Activated CD4-positive, alpha-beta T cell treated with anti-CD3 and anti-CD28 coated beads, Interleukin-2, amount 10 ng/mL, durations not matched to agents 7 days and 5 days (primary cell): ENCODE results near the gene PTPRM. TPM values are rescaled to one million over a fixed set of nuclear protein-coding genes. Genes with fewer than 3 reads are reported as not detected.

ENCODE experiments used
- CTCF ChIA-PET: fragments of 350-600 bp; sonication (Branson Sonifier 250); formaldehyde crosslinking; loops from one replicate; lab custom pipeline; 2021; ENCODE audit warnings: antibody characterized with exemption; lab: Charles Lee
- POLR2A ChIA-PET: fragments of 350-600 bp; sonication (Branson Sonifier 250); formaldehyde crosslinking; loops from one replicate; lab custom pipeline; 2021; ENCODE audit warnings: antibody characterized with exemption; lab: Charles Lee
- DNase-seq: peaks from one replicate; pipeline ENCODE4 v3.0.0-alpha.2; 2020
- H3K27ac Mint-ChIP-seq: one replicate; pipeline ENCODE4 v1.8.0; 2021; ENCODE audit warnings: mild to moderate bottlenecking, moderate library complexity, mixed read lengths
- H3K27me3 Mint-ChIP-seq: one replicate; pipeline ENCODE4 v1.8.0; 2021; ENCODE audit warnings: mixed read lengths
- H3K36me3 Mint-ChIP-seq: one replicate; pipeline ENCODE4 v1.8.0; 2021; ENCODE audit warnings: low read depth, mixed read lengths
- H3K4me1 Mint-ChIP-seq: one replicate; pipeline ENCODE4 v1.8.0; 2021; ENCODE audit warnings: mixed read lengths
- H3K4me3 Mint-ChIP-seq: one replicate; pipeline ENCODE4 v1.8.0; 2021; ENCODE audit warnings: mild to moderate bottlenecking, moderate library complexity, mixed read lengths
- H3K9me3 Mint-ChIP-seq: one replicate; pipeline ENCODE4 v1.8.0; 2021; ENCODE audit warnings: mixed read lengths
- total RNA-seq, 2 experiments: library from RNA; stranded (reverse); gene quantifications; one replicate each; pipeline ENCODE4 v1.2.3, GENCODE V29; 2021

The PTPRM gene
- total RNA-seq, 2 experiments from 2014 or later, result 5.1 to 10.5 TPM

DNA sequence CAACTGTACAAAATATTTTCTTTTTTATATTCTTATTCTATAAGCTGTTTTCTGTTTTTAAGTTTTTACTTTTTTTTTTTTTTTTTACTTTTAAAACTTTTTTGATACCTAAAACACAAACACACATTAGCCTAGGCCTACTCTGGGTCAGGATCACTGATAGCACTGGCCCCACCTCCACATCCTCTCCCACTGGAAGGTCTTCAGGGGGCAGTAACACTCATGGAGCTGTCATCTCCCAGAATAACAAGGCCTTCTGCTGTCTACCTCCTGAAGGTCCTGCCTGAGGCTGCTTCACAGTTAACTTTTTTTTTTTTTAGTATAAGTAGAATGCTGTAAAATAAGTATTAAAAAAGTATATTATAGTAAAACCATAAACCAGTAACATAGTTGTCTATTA lies 415.1 kb downstream of the PTPRM start:
- Mint-ChIP-seq H3K4me3 (no peak overlapping the region), H3K9me3 (no peaks in the 10 kb centered on the region), H3K27me3 (no peaks in the 10 kb centered on the region), H3K27ac (no peak overlapping the region), H3K36me3 (no peaks in the 10 kb centered on the region), H3K4me1 (no peaks in the 10 kb centered on the region)
- DNase-seq, result no peak
- CTCF ChIA-PET, result interaction anchor here (0.6 kb wide), 1 partner anchor 23 kb away, joined by 3 read pairs; no protein-coding TSS in a partner anchor
- POLR2A ChIA-PET, result no interaction called here

DNA sequence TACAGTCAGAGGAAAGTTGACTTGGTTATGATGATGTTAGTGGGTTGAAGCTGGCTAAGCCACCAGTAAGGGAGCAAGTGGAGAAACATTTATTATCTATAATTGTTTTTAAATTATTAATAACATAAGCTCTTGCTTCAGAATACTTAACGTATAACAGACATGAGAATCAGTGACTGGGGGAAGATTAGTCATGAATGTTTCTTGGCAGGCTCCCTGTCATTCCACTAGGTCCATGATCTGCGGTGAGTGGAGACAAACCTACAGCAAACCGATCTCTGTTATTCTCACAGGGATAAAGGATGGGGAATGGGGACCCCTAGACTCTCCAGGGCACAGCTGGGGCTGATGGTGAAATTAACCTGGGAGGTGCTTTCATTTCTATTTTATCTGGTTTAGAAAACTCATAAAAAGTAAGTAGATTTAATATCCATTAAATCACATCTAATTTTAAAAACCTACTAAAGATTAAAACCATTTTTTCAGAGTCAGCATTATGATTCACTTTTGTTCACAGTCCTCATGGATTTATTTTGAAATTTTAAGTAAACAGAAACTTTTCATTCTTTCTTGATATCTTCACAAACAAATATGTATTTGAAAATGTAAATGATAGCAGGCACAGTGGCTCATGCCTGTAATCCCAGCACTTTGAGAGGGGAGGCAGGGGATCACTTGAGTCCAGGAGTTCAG lies 420.3 kb downstream of the PTPRM start:
- ChIA-PET POLR2A (no interaction called here), CTCF (no interaction called here)
- no peak for DNase-seq
- Mint-ChIP-seq H3K4me3 (no peak overlapping the region), H3K36me3 (no peaks in the 10 kb centered on the region), H3K27me3 (no peaks in the 10 kb centered on the region), H3K9me3 (peaks cover 4% of the 10 kb centered on the region), H3K27ac (no peak overlapping the region), H3K4me1 (no peaks in the 10 kb centered on the region)

DNA sequence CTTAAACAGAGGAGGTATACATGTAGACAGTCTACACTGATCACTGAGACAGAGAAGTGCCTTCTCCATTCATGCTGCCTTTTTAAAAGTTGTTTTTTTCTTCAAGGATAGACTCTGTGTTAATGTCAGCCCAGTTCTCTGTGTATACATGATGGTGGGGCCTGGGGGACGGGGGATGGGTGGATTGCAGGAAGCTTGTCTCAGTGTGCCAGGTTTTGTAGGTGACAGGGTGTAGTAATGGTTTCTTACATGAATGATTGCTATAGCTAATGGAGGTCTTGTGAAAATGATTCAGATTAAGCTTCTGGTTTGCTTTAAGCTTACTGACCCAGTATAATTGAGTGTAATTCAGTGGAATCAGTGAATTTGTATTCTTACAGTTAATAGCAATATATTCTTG lies 423.6 kb downstream of the PTPRM start:
- no peaks in the 10 kb centered on the region for H3K36me3 Mint-ChIP-seq
- no peaks in the 10 kb centered on the region for H3K27me3 Mint-ChIP-seq
- no peaks in the 10 kb centered on the region for H3K4me1 Mint-ChIP-seq
- H3K27ac Mint-ChIP-seq, result no peak overlapping the region
- DNase-seq, result no peak
- peaks cover 8% of the 10 kb centered on the region for H3K9me3 Mint-ChIP-seq
- CTCF ChIA-PET, result no interaction called here
- no peak overlapping the region for H3K4me3 Mint-ChIP-seq
- POLR2A ChIA-PET, result no interaction called here

DNA sequence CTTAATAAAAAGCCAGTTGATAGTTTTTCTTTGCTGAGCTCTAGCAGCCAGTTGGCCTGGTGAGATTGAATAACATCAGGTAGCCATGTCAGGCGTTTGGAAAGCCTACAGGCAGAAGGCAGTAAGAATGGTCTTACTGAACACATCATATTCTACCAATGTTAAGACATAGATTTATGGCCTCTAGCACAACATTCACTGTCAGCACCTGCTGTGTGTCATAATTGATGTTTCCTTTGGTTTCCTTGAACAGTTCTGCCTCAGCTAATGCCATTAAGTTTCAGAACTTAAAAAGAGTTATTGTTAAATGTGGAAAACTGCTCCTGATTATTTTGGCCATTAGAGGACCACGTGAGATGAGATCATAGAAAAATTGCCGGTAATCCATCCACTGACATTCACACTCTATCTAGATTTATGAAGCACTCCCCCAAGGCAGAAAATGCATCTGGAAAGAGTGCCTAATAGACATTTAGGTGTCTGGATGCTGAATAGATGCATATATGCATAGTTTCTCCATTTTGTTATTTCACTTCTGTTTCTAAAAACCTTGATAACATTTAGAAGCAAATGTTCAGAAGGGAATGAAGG lies 434.7 kb downstream of the PTPRM start:
- H3K27me3 Mint-ChIP-seq, result no peaks in the 10 kb centered on the region
- no peak for DNase-seq
- no peaks in the 10 kb centered on the region for H3K36me3 Mint-ChIP-seq
- peaks cover 2% of the 10 kb centered on the region for H3K9me3 Mint-ChIP-seq
- H3K4me3 Mint-ChIP-seq, result no peak overlapping the region
- no peak overlapping the region for H3K27ac Mint-ChIP-seq
- ChIA-PET POLR2A (no interaction called here), CTCF (no interaction called here)
- H3K4me1 Mint-ChIP-seq, result no peaks in the 10 kb centered on the region

DNA sequence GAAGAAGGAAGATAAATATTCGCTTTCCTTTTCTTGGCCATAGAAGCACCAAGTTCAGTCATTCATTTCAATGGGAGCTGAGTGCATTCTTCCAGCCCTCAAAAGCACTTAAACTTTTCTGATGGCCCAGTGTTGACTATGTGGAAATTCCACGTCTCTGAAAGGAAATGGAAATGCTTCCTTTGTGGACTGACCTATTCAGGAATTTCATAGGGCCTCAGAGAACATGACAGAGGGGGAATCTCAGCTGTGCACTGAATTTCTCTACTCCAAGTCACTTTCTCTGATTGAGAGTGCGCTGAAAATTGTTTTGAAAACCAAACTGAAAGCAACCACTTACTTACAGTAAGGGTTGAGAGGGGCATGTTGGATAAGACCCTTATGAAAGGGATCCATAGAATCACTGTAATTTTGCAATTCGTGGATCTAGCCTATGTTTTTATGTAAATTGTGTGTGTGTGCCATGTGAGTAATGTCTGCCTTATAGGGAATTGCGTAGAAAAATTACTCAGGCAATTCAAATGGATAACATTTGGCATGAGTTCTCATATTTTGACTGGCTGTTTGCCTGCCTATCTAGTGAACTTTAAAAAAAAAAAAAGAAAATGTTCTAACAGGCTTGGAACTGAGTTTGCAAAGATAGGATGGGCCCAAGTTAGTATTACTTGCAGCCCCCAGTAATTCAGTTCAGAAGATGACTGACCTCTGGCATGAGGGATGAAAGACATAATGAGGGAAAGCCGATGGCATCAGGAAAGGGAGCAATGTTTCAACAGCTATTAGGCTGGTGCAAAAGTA lies 437.0 kb downstream of the PTPRM start:
- H3K27ac Mint-ChIP-seq, result no peak overlapping the region
- no peaks in the 10 kb centered on the region for H3K36me3 Mint-ChIP-seq
- CTCF ChIA-PET, result interaction anchor here (0.6 kb wide), 1 partner anchor 22 kb away, joined by 3 read pairs; no protein-coding TSS in a partner anchor
- no peak overlapping the region for H3K4me3 Mint-ChIP-seq
- POLR2A ChIA-PET, result no interaction called here
- H3K4me1 Mint-ChIP-seq, result no peaks in the 10 kb centered on the region
- DNase-seq, result no peak
- peaks cover 2% of the 10 kb centered on the region for H3K9me3 Mint-ChIP-seq
- no peaks in the 10 kb centered on the region for H3K27me3 Mint-ChIP-seq

DNA sequence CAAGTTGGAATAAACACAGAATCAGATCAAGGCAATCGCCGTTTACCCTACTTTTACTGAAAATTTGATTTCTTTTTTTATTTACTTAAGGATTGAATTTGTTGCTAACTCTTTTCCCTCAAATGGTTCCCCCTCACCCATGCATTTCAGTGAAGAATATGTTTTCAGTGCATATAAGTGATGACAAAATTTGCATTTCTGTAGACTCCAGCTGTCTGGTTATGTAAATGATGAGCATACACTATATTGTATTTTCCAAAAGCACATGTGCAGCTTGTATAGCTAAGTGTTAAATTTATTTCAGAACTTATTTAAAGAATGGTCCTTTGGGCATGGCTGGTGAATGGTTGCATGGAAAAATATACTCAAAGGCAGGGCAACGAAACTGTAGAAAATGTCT lies 437.7 kb downstream of the PTPRM start:
- POLR2A ChIA-PET, result no interaction called here

DNA sequence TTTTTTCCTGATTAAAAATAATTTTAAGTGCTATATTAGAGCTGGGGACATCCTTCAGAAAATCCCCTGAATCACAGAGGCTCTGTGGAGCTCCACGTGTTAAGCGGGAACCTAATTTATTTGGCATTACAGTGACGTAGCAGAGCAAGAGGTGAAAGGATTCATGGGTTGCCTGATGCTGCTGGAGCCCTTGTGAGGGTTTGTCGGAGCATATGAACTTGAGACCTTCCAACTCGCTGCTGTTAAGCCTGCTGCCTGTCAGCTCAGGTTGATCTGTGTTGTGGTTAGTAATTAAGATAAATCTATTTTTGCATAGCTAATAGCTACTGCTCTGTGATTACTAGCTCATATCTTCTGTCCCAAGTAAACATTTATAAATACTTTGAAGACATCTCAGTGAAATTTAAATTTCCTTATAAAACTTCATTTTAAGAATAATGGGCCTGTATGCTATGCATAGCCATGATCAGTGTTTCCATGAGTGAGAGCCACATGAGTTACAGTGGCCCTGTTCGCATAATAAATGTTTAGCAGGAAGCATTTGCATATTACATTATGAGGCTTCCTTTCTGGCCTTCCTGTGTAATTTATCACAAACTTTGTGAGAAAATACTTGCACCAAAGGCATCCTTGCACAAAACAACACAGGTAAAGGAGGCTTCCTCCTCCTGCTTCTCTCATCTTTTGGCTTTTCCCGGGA lies 438.9 kb downstream of the PTPRM start:
- no peaks in the 10 kb centered on the region for H3K27me3 Mint-ChIP-seq
- CTCF ChIA-PET, result no interaction called here

More for the DNA sequence above, 437.7 kb downstream of the PTPRM start:
- H3K27me3 Mint-ChIP-seq, result no peaks in the 10 kb centered on the region
- H3K4me3 Mint-ChIP-seq, result no peak overlapping the region
- H3K4me1 Mint-ChIP-seq, result no peaks in the 10 kb centered on the region
- H3K9me3 Mint-ChIP-seq, result no peaks in the 10 kb centered on the region
- DNase-seq, result no peak
- H3K36me3 Mint-ChIP-seq, result no peaks in the 10 kb centered on the region
- H3K27ac Mint-ChIP-seq, result no peak overlapping the region
- CTCF ChIA-PET, result interaction anchor here (0.6 kb wide), 1 partner anchor 23 kb away, joined by 3 read pairs; no protein-coding TSS in a partner anchor

DNA sequence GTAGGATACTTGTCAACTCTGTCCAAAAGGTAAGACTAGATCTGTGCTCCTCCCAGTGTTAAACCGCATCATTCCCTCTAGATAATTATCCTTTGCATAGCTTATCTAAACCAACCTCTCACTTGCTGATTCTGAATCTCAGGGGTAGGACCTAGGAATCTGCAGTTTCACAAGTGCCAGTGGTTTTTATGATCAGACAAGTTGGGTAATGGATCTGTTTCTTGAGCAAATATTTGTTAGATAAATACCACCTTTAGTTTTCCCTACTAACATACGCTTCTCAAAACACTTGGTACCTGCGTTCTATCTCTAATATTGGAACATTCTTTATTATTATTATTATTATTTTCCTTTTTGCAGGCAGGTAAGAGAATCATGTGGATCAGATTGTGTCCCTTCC lies 439.9 kb downstream of the PTPRM start:
- H3K4me1 Mint-ChIP-seq, result no peaks in the 10 kb centered on the region
- CTCF ChIA-PET, result no interaction called here
- H3K27me3 Mint-ChIP-seq, result no peaks in the 10 kb centered on the region
- no peak overlapping the region for H3K27ac Mint-ChIP-seq
- no peaks in the 10 kb centered on the region for H3K36me3 Mint-ChIP-seq
- H3K4me3 Mint-ChIP-seq, result no peak overlapping the region
- POLR2A ChIA-PET, result no interaction called here
- H3K9me3 Mint-ChIP-seq, result no peaks in the 10 kb centered on the region
- DNase-seq, result no peak

More for the DNA sequence above, 438.9 kb downstream of the PTPRM start:
- no peak for DNase-seq
- H3K9me3 Mint-ChIP-seq, result no peaks in the 10 kb centered on the region
- POLR2A ChIA-PET, result no interaction called here
- H3K4me1 Mint-ChIP-seq, result no peaks in the 10 kb centered on the region
- no peak overlapping the region for H3K27ac Mint-ChIP-seq
- no peak overlapping the region for H3K4me3 Mint-ChIP-seq
- no peaks in the 10 kb centered on the region for H3K36me3 Mint-ChIP-seq

DNA sequence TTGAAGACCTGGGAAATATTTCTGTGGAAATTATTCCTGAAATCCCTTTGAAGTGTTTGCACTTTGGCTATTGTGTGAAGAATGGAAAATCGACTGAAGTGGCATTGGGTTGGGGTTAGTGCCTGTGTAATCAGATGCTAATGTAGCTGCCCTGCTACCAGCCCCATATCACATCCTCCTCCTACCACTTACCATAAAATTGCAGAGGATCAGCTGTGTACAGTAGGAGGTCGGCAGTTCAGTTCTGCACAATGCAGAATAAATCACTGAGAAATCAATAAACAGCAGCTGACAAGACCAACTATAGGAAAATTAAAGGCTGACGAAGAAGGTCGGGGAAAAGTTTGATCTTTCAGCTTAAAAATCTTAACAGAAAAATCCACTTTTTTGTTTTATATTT lies 440.9 kb downstream of the PTPRM start:
- no peak for DNase-seq
- ChIA-PET CTCF (no interaction called here), POLR2A (no interaction called here)
- Mint-ChIP-seq H3K27ac (no peak overlapping the region), H3K36me3 (no peaks in the 10 kb centered on the region), H3K9me3 (no peaks in the 10 kb centered on the region), H3K4me3 (no peak overlapping the region), H3K27me3 (no peaks in the 10 kb centered on the region), H3K4me1 (no peaks in the 10 kb centered on the region)

DNA sequence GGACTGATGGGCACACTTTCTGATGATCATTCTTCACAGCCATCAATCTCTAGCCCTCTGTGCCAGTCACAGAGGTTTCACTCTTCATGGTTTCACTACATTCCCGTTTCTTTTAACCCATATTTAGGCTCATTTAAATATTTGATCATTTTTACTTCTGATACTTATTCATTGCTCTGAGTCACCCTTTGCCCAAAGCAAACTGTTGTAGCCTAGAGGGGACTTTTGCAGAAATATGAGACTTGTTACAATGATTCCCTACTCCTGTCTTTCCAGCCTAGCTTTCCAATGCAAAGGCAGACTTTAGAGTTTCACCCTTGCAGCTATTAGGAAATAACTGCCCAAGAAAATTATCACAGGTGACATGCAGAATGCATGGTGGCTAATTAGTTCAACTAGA lies 444.2 kb downstream of the PTPRM start:
- ChIA-PET POLR2A (no interaction called here), CTCF (no interaction called here)
- Mint-ChIP-seq H3K9me3 (no peaks in the 10 kb centered on the region), H3K4me1 (no peaks in the 10 kb centered on the region), H3K27ac (no peak overlapping the region), H3K27me3 (no peaks in the 10 kb centered on the region), H3K4me3 (no peak overlapping the region), H3K36me3 (no peaks in the 10 kb centered on the region)
- no peak for DNase-seq

DNA sequence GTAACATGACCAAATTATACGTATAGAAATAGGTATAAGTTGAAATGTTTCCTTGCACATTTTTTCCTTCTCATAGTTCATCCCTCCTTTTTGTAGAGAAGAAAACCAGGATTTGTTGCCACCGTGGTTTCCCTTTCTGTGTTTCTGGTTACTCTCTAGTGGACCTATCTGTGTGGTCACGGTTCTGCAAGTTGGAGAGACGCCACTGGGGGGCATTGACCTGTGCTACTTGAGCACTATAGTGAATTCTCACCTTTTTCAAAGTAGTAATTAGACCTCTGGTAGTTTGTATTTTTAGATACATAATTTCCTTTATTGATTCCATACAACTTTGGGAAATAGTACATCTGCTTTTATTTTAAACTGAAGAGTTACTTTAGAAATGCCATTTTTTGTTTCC lies 444.8 kb downstream of the PTPRM start:
- H3K4me3 Mint-ChIP-seq, result no peak overlapping the region
- ChIA-PET POLR2A (no interaction called here), CTCF (no interaction called here)
- no peaks in the 10 kb centered on the region for H3K4me1 Mint-ChIP-seq
- no peaks in the 10 kb centered on the region for H3K9me3 Mint-ChIP-seq
- no peaks in the 10 kb centered on the region for H3K36me3 Mint-ChIP-seq
- no peak overlapping the region for H3K27ac Mint-ChIP-seq
- H3K27me3 Mint-ChIP-seq, result no peaks in the 10 kb centered on the region
- no peak for DNase-seq

DNA sequence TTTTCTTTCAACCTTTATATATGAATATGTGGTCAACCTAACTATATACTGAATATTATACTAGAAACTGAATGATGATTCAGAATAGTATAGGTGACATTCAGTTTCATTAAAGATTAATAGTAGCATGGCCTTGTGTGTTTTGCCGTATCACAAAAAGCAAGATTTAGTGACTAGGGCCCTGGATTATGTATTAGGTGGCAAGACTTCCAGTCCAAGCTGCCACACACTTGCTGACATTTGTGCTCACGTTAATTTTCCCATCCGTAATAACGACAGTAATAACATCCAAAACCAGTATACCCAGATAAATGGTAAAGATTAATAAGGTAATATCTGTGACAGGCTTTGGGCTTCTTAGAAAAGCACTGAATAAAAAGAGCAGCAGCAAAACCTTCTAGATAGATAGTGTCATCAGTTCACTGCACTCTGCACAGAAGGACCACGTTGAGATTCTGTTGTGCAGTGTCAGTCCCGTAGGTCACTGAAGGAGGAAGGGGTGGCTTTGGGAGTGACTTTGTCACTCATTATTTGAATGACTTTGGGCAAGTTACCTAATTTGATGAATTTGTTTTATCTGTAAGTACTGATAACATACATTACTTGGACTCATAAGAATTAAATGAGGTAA lies 451.7 kb downstream of the PTPRM start:
- H3K27me3 Mint-ChIP-seq, result no peaks in the 10 kb centered on the region
- H3K27ac Mint-ChIP-seq, result no peak overlapping the region
- H3K36me3 Mint-ChIP-seq, result no peaks in the 10 kb centered on the region
- no peak for DNase-seq
- POLR2A ChIA-PET, result no interaction called here
- no peaks in the 10 kb centered on the region for H3K9me3 Mint-ChIP-seq
- no peaks in the 10 kb centered on the region for H3K4me1 Mint-ChIP-seq
- CTCF ChIA-PET, result interaction anchor here (0.6 kb wide), 1 partner anchor 8 kb away, joined by 4 read pairs; no protein-coding TSS in a partner anchor
- no peak overlapping the region for H3K4me3 Mint-ChIP-seq
